GM12878 (cell line): Measurements from ENCODE around the gene DRAXIN. TPM values are rescaled to one million over a fixed set of nuclear protein-coding genes. Genes with fewer than 3 reads are reported as not detected.

ENCODE experiments used
- ATAC-seq: fragments of 200-7000 bp; cut with Tn5 transposase; 3 replicates; pipeline ENCODE4 v1.9.1; 2020; ENCODE audit warnings: mild to moderate bottlenecking, moderate library complexity
- BruUV-seq: library from RNA; stranded (reverse); fragments of 400-500 nt; replicated peaks from 2 replicates; lab custom pipeline; 2021; lab: Mats Ljungman, UMichigan
- CTCF ChIA-PET: fragments of 300-600 bp; sonication (Branson Sonifier 250); formaldehyde crosslinking; extraction: SDS; loops from one replicate; lab custom pipeline; 2021; ENCODE audit warnings: inconsistent platforms; lab: Yijun Ruan, JAX
- POLR2A ChIA-PET: fragments of 350-600 bp; formaldehyde crosslinking; extraction: SDS; loops from one replicate; lab custom pipeline; 2021; ENCODE audit warnings: inconsistent platforms; lab: Charles Lee
- RAD21 ChIA-PET: fragments of 300-600 bp; sonication (Branson Sonifier 250); formaldehyde crosslinking; loops from one replicate; lab custom pipeline; 2023; ENCODE audit warnings: antibody characterized with exemption; ENCODE audit not compliant: unreplicated experiment; lab: Charles Lee
- SMC1A ChIA-PET: fragments of 300-600 bp; sonication (Branson Sonifier 250); formaldehyde crosslinking; loops from one replicate; lab custom pipeline; 2023; ENCODE audit not compliant: unreplicated experiment, uncharacterized antibody; lab: Charles Lee
- DNase-seq: peaks from one replicate; pipeline ENCODE4 v3.0.0-alpha.2; 2011; ENCODE audit warnings: low read depth, low spot score
- FAIRE-seq: peaks from 3 replicates; lab custom pipeline; 2011; peaks lifted over from hg19 to GRCh38; lab: Jason Lieb, UNC
- H2AFZ ChIP-seq: 2 replicates; pipeline ENCODE4 v1.6.0; 2011; ENCODE audit warnings: low read depth, low read length, control low read depth; ENCODE audit not compliant: control insufficient read depth
- H3K27ac ChIP-seq: 2 replicates; pipeline ENCODE4 v1.5.1; 2011; ENCODE audit warnings: control low read depth; ENCODE audit not compliant: control insufficient read depth, insufficient read depth
- H3K27me3 ChIP-seq, 2 experiments: replicated peaks in 1 of 2; 2 replicates each; pipeline versions ENCODE4 v1.6.0 to v1.6.1; 2011; ENCODE audit warnings: low read length in 1 of 2; ENCODE audit not compliant: control insufficient read depth in 2 of 2, insufficient read depth in 2 of 2
- H3K36me3 ChIP-seq, 2 experiments: 2 replicates each; pipeline ENCODE4 v1.5.1; 2011; ENCODE audit warnings: low read length in 1 of 2; ENCODE audit not compliant: control insufficient read depth in 2 of 2, insufficient read depth in 2 of 2
- H3K4me1 ChIP-seq: 2 replicates; pipeline ENCODE4 v1.6.1; 2011; ENCODE audit warnings: mild to moderate bottlenecking, low read length, moderate library complexity, mixed read lengths; ENCODE audit not compliant: control insufficient read depth, insufficient read depth
- H3K4me2 ChIP-seq: 2 replicates; pipeline ENCODE4 v1.6.0; 2011; ENCODE audit warnings: control low read depth; ENCODE audit not compliant: control insufficient read depth, insufficient read depth
- H3K4me3 ChIP-seq: fragments of 200-600 bp; sonication (generic); 2 replicates; pipeline ENCODE4 v1.5.1; 2016
- H3K79me2 ChIP-seq: 2 replicates; pipeline ENCODE4 v1.6.0; 2011; ENCODE audit warnings: low read length; ENCODE audit not compliant: control insufficient read depth, insufficient read depth
- H3K9ac ChIP-seq: 2 replicates; pipeline ENCODE4 v1.8.0; 2011; ENCODE audit warnings: low read length, control low read depth, mixed read lengths; ENCODE audit not compliant: control insufficient read depth, insufficient read depth
- H3K9me3 ChIP-seq: replicated peaks from 3 replicates; pipeline ENCODE4 v1.5.1; 2011; ENCODE audit warnings: mild to moderate bottlenecking, low read length; ENCODE audit not compliant: control insufficient read depth, insufficient read depth
- H4K20me1 ChIP-seq: 2 replicates; pipeline ENCODE4 v1.6.0; 2011; ENCODE audit not compliant: control insufficient read depth, insufficient read depth
- ATF2 ChIP-seq: IDR thresholded peaks from 2 replicates; pipeline ENCODE4 v1.6.1; 2012; ENCODE audit warnings: low read length, inconsistent platforms
- SUZ12 ChIP-seq: fragments of 200-600 bp; sonication (generic); IDR thresholded peaks from one replicate; pipeline ENCODE4 v1.6.1; 2018; ENCODE audit warnings: antibody characterized with exemption, mild to moderate bottlenecking; ENCODE audit not compliant: unreplicated experiment
- WGBS: methylation state at CpG from one replicate; pipeline ENCODE4 v1.1.6; 2016; ENCODE audit warnings: low lambda C conversion rate; ENCODE audit not compliant: insufficient replicate concordance, insufficient coverage; ENCODE audit errors: missing lambda C conversion rate; 5-methylcytosine and 5-hydroxymethylcytosine counted together
- in situ Hi-C: fragments of 300-500 bp; cut with MboI; formaldehyde crosslinking; loops from 9 replicates; pipeline ENCODE4 v1.14.3; 2018; ENCODE audit warnings: mixed read lengths
- intact Hi-C: fragments of 100-400 bp; cut with micrococcal nuclease; formaldehyde crosslinking; loops from one replicate; pipeline ENCODE4 v1.14.2; 2022; ENCODE audit not compliant: unreplicated experiment
- polyA plus RNA-seq, 11 experiments: library from polyadenylated mRNA; depleted of rRNA in 4 of 11; unstranded in 6 of 11; stranded (reverse) in 5 of 11; fragments of >200 nt; fragmentation: Nextera tagmentation in 4 of 11; fragmentation: Illumina TruSeq in 1 of 11; extraction: Ambion mirVana in 4 of 11; extraction: Trizol in 1 of 11; gene quantifications; 1 replicate in 1 of 11; 2 replicates in 10 of 11; pipeline versions ENCODE4 v1.2.1 to v1.2.3, GENCODE V29; 2011 to 2016; ENCODE audit warnings: inconsistent platforms in 2 of 11, missing spikeins in 2 of 11, low read depth in 1 of 11
- total RNA-seq, 4 experiments: library from RNA; depleted of rRNA in 3 of 4; stranded (reverse); fragments of >200 nt in 3 of 4; fragmentation: Illumina TruSeq in 1 of 4; extraction: Trizol in 1 of 4; gene quantifications; 2 replicates each; pipeline versions ENCODE4 v1.2.1 to v1.2.3, GENCODE V29; 2013 to 2021

The DRAXIN gene
- total and polyA plus RNA-seq, 10 of the 15 experiments (the other 5 are each of a cell fraction or from before 2014, with no cell fraction given) = 0.01 to 0.05 (median 0.03) TPM; not detected in 3

- RAD21 ChIA-PET = interaction anchor here (0.7 to 1.0 kb wide), 2 partner anchors 26 to 203 kb away, joined by 3 read pairs; no protein-coding TSS in a partner anchor
- POLR2A ChIA-PET = no interaction called here
- in situ Hi-C loops = no loop called here
- H3K4me3 ChIP-seq = no peak overlapping the region
- no TSS peak for BruUV-seq
- H3K4me2 ChIP-seq = no peak overlapping the region
- no peaks in the 10 kb centered on the region for H3K4me1 ChIP-seq
- H3K36me3 ChIP-seq = no peaks in the 10 kb centered on the region
- no peaks in the 10 kb centered on the region for H3K79me2 ChIP-seq
- CTCF ChIA-PET = interaction anchor here (1.1 to 1.7 kb wide), 2 partner anchors 9 to 15 kb away, joined by 3 read pairs; no protein-coding TSS in a partner anchor
- peaks cover 9 to 16% of the 10 kb centered on the region in 2 experiments; a peak in 3 of 4 replicates for H3K27me3 ChIP-seq
- no peak for DNase-seq
- FAIRE-seq = no peak
- 5% methylated on average over 56 of the region's 64 CpGs for WGBS
- TF ChIP-seq ATF2 = no peak
- peak; percentile 35 for TF ChIP-seq SUZ12
- no peaks in the 10 kb centered on the region; the same call in 1 of the 2 replicates for H4K20me1 ChIP-seq
- intact Hi-C loops = no loop called here
- 0 out of 3 replicates have a peak, but pooled peaks have one; percentile 22 for ATAC-seq
- H2AFZ ChIP-seq = no peak overlapping the region
- H3K27ac ChIP-seq = no peak overlapping the region
- no peak overlapping the region for H3K9ac ChIP-seq
- no peaks in the 10 kb centered on the region for H3K9me3 ChIP-seq
- SMC1A ChIA-PET = no interaction called here
Measured at GRCh38 chr1:11690397-11691301, 861 bp upstream of the DRAXIN start.
